Lower leg skin (tissue), 3 donors: ENCODE measurements around the gene DIP2C.
"Not testable (repeated sequence)": the region's sequence is repeated elsewhere in the genome, so short reads cannot be mapped to it uniquely, and the experiment has no call there.

Source experiments
- CTCF ChIP-seq, 3 donors: fragments of 450-650 bp; IDR thresholded peaks; one replicate each; pipeline ENCODE4 v1.5.1; 2016; ENCODE audit warnings: antibody characterized with exemption in 3 of 3, mild to moderate bottlenecking in 3 of 3, moderate library complexity in 2 of 3
- POLR2A ChIP-seq, 2 donors: fragments of 450-650 bp; IDR thresholded peaks; one replicate each; pipeline ENCODE4 v1.6.1; 2016 to 2017; ENCODE audit warnings: antibody characterized with exemption in 2 of 2, mild to moderate bottlenecking in 1 of 2, moderate library complexity in 1 of 2

GRCh38 chr10:632807-633177 is 56.7 kb downstream of the DIP2C start:
- not testable (repeated sequence) for TF ChIP-seq CTCF, POLR2A (IDR thresholded peaks at IDR 0.05)
